Adrenal gland (tissue), 5 donors: ENCODE results near the gene FFAR2.

ENCODE experiments used
- CTCF ChIP-seq, 6 experiments: fragments of 450-650 bp in 4 of 6; fragments of 200-600 bp in 2 of 6; sonication (generic) in 1 of 6; IDR thresholded peaks; 1 replicate in 5 of 6; 2 replicates in 1 of 6; pipeline versions ENCODE4 v1.5.1 to v1.8.0; 2016 to 2021; ENCODE audit warnings: antibody characterized with exemption in 6 of 6, mild to moderate bottlenecking in 2 of 6, moderate library complexity in 1 of 6
- POLR2A ChIP-seq, 2 donors: fragments of 450-650 bp; IDR thresholded peaks; one replicate each; pipeline ENCODE4 v1.6.1; 2017; ENCODE audit warnings: antibody characterized with exemption in 2 of 2, mild to moderate bottlenecking in 2 of 2, moderate library complexity in 1 of 2
- donor health status: DM: no; HTN: no; CAD: no.

GRCh38 chr19:35444735-35445134 is 3.3 kb upstream of the FFAR2 start:
- no peak for TF ChIP-seq POLR2A (IDR thresholded peaks at IDR 0.05)
- TF ChIP-seq CTCF (IDR thresholded peaks at IDR 0.05), result no peak
